Activated CD4-positive, alpha-beta T cell treated with anti-CD3 and anti-CD28 coated beads, Interleukin-2, amount 10 ng/mL, durations not matched to agents 7 days and 5 days (primary cell): ENCODE measurements around the gene SURF2. TPM values are rescaled to one million over a fixed set of nuclear protein-coding genes. Genes with fewer than 3 reads are reported as not detected.

Source experiments
- CTCF ChIA-PET: fragments of 350-600 bp; sonication (Branson Sonifier 250); formaldehyde crosslinking; loops from one replicate; lab custom pipeline; 2021; ENCODE audit warnings: antibody characterized with exemption; lab: Charles Lee
- POLR2A ChIA-PET: fragments of 350-600 bp; sonication (Branson Sonifier 250); formaldehyde crosslinking; loops from one replicate; lab custom pipeline; 2021; ENCODE audit warnings: antibody characterized with exemption; lab: Charles Lee
- DNase-seq: peaks from one replicate; pipeline ENCODE4 v3.0.0-alpha.2; 2020
- H3K27ac Mint-ChIP-seq: one replicate; pipeline ENCODE4 v1.8.0; 2021; ENCODE audit warnings: mild to moderate bottlenecking, moderate library complexity, mixed read lengths
- H3K27me3 Mint-ChIP-seq: one replicate; pipeline ENCODE4 v1.8.0; 2021; ENCODE audit warnings: mixed read lengths
- H3K36me3 Mint-ChIP-seq: one replicate; pipeline ENCODE4 v1.8.0; 2021; ENCODE audit warnings: low read depth, mixed read lengths
- H3K4me1 Mint-ChIP-seq: one replicate; pipeline ENCODE4 v1.8.0; 2021; ENCODE audit warnings: mixed read lengths
- H3K4me3 Mint-ChIP-seq: one replicate; pipeline ENCODE4 v1.8.0; 2021; ENCODE audit warnings: mild to moderate bottlenecking, moderate library complexity, mixed read lengths
- H3K9me3 Mint-ChIP-seq: one replicate; pipeline ENCODE4 v1.8.0; 2021; ENCODE audit warnings: mixed read lengths
- total RNA-seq, 2 experiments: library from RNA; stranded (reverse); gene quantifications; one replicate each; pipeline ENCODE4 v1.2.3, GENCODE V29; 2021

The SURF2 gene
- total RNA-seq, 2 experiments from 2014 or later = 14.8 to 16.0 TPM

- DNase-seq = no peak
- ChIA-PET POLR2A (no interaction called here), CTCF (interaction anchor here (0.6 to 1.2 kb wide), 4 partner anchors 10 to 24 kb away, joined by 3 to 4 read pairs (median 3); partner anchors contain the start of genes MED22 and RPL7A)
- Mint-ChIP-seq H3K4me1 (peaks cover 33% of the 10 kb centered on the region), H3K27ac (no peak overlapping the region), H3K4me3 (no peak overlapping the region), H3K9me3 (no peaks in the 10 kb centered on the region), H3K36me3 (peaks cover 53% of the 10 kb centered on the region), H3K27me3 (no peaks in the 10 kb centered on the region)
These were observed 5.2 kb downstream of the SURF2 start for GRCh38 chr9:133361507-133362092.

GRCh38 chr9:133362359-133363044 lies 6.2 kb downstream of the SURF2 start:
- no peaks in the 10 kb centered on the region for H3K27me3 Mint-ChIP-seq
- ChIA-PET CTCF (interaction anchor here (0.8 to 1.0 kb wide), 3 partner anchors 9 to 176 kb away, joined by 3 read pairs; no protein-coding TSS in a partner anchor), POLR2A (no interaction called here)
- peaks cover 55% of the 10 kb centered on the region for H3K36me3 Mint-ChIP-seq
- DNase-seq = no peak
- no peak overlapping the region for H3K27ac Mint-ChIP-seq
- no peaks in the 10 kb centered on the region for H3K9me3 Mint-ChIP-seq
- no peak overlapping the region for H3K4me3 Mint-ChIP-seq
- H3K4me1 Mint-ChIP-seq = peaks cover 30% of the 10 kb centered on the region

GRCh38 chr9:133366435-133366834 lies 10.1 kb downstream of the SURF2 start:
- CTCF ChIA-PET = interaction anchor here (1.3 to 1.5 kb wide), 2 partner anchors 10 to 36 kb away, joined by 6 read pairs; partner anchors contain the start of genes SURF1 and SURF2
- POLR2A ChIA-PET = no interaction called here
- H3K9me3 Mint-ChIP-seq = no peaks in the 10 kb centered on the region
- peaks cover 43% of the 10 kb centered on the region for H3K4me1 Mint-ChIP-seq
- no peaks in the 10 kb centered on the region for H3K27me3 Mint-ChIP-seq
- no peak overlapping the region for H3K4me3 Mint-ChIP-seq
- H3K36me3 Mint-ChIP-seq = peaks cover 66% of the 10 kb centered on the region
- DNase-seq = no peak
- H3K27ac Mint-ChIP-seq = no peak overlapping the region

- Mint-ChIP-seq H3K4me3 (no peak overlapping the region), H3K4me1 (peaks cover 51% of the 10 kb centered on the region)
These were observed 10.9 kb downstream of the SURF2 start for GRCh38 chr9:133367221-133367620.

GRCh38 chr9:133367778-133368177 lies 11.4 kb downstream of the SURF2 start:
- DNase-seq = no peak
- Mint-ChIP-seq H3K36me3 (peaks cover 63% of the 10 kb centered on the region), H3K4me1 (peaks cover 57% of the 10 kb centered on the region), H3K27me3 (no peaks in the 10 kb centered on the region), H3K4me3 (no peak overlapping the region), H3K9me3 (no peaks in the 10 kb centered on the region), H3K27ac (no peak overlapping the region)
- CTCF ChIA-PET = interaction anchor here (1.6 kb wide), 1 partner anchor 9 kb away, joined by 4 read pairs; the partner anchor contains the start of gene STKLD1
- POLR2A ChIA-PET = no interaction called here

More at GRCh38 chr9:133367221-133367620, 10.9 kb downstream of the SURF2 start:
- Mint-ChIP-seq H3K9me3 (no peaks in the 10 kb centered on the region), H3K27ac (no peak overlapping the region), H3K36me3 (peaks cover 61% of the 10 kb centered on the region), H3K27me3 (no peaks in the 10 kb centered on the region)
- ChIA-PET POLR2A (no interaction called here), CTCF (interaction anchor here (1.3 to 1.6 kb wide), 3 partner anchors 9 to 37 kb away, joined by 4 to 6 read pairs (median 6); partner anchors contain the start of genes STKLD1, SURF1 and SURF2)
- DNase-seq = no peak

- H3K9me3 Mint-ChIP-seq = no peaks in the 10 kb centered on the region
- H3K36me3 Mint-ChIP-seq = peaks cover 61% of the 10 kb centered on the region
- no peak for DNase-seq
- ChIA-PET POLR2A (no interaction called here), CTCF (interaction anchor here (0.6 to 1.6 kb wide), 2 partner anchors 8 to 13 kb away, joined by 3 to 4 read pairs; partner anchors contain the start of gene STKLD1)
- peaks cover 63% of the 10 kb centered on the region for H3K4me1 Mint-ChIP-seq
- no peaks in the 10 kb centered on the region for H3K27me3 Mint-ChIP-seq
- no peak overlapping the region for H3K4me3 Mint-ChIP-seq
- peak overlapping the region; percentile 92 for H3K27ac Mint-ChIP-seq
These were observed 12.0 kb downstream of the SURF2 start for GRCh38 chr9:133368249-133368881.

- no peak for DNase-seq
- CTCF ChIA-PET = interaction anchor here (2.4 kb wide), 1 partner anchor 10 kb away, joined by 8 read pairs; no protein-coding TSS in a partner anchor
- POLR2A ChIA-PET = interaction anchor here (0.6 kb wide), 1 partner anchor 581 kb away, joined by 12 read pairs; no protein-coding TSS in a partner anchor
- H3K4me3 Mint-ChIP-seq = peak overlapping the region; percentile 69
- H3K9me3 Mint-ChIP-seq = no peaks in the 10 kb centered on the region
- H3K27ac Mint-ChIP-seq = peak overlapping the region; percentile 92
- peaks cover 57% of the 10 kb centered on the region for H3K36me3 Mint-ChIP-seq
- peaks cover 66% of the 10 kb centered on the region for H3K4me1 Mint-ChIP-seq
- H3K27me3 Mint-ChIP-seq = no peaks in the 10 kb centered on the region
These were observed 13.1 kb downstream of the SURF2 start for GRCh38 chr9:133369422-133369821.

GRCh38 chr9:133369933-133370332 lies 13.6 kb downstream of the SURF2 start:
- peak overlapping the region; percentile 69 for H3K4me3 Mint-ChIP-seq
- no peaks in the 10 kb centered on the region for H3K9me3 Mint-ChIP-seq
- ChIA-PET CTCF (interaction anchor here (1.7 to 2.8 kb wide), 5 partner anchors 11 to 27 kb away, joined by 5 to 11 read pairs (median 8); partner anchors contain the start of genes MED22, RPL7A, SURF1 and SURF2), POLR2A (interaction anchor here (0.6 to 2.2 kb wide), 2 partner anchors 21 to 582 kb away, joined by 12 to 17 read pairs; partner anchors contain the start of genes MED22 and RPL7A)
- H3K4me1 Mint-ChIP-seq = peaks cover 71% of the 10 kb centered on the region
- peaks cover 61% of the 10 kb centered on the region for H3K36me3 Mint-ChIP-seq
- peak overlapping the region; percentile 92 for H3K27ac Mint-ChIP-seq
- no peak for DNase-seq
- no peaks in the 10 kb centered on the region for H3K27me3 Mint-ChIP-seq

- Mint-ChIP-seq H3K27me3 (no peaks in the 10 kb centered on the region), H3K36me3 (peaks cover 56% of the 10 kb centered on the region), H3K27ac (peak overlapping the region; percentile 92), H3K4me1 (peaks cover 70% of the 10 kb centered on the region), H3K4me3 (peak overlapping the region; percentile 69), H3K9me3 (no peaks in the 10 kb centered on the region)
- ChIA-PET CTCF (interaction anchor here (0.8 to 2.8 kb wide), 8 partner anchors 12 to 35 kb away, joined by 3 to 11 read pairs (median 8); partner anchors contain the start of genes MED22, RPL7A, SURF1 and SURF2), POLR2A (interaction anchor here (0.6 to 2.2 kb wide), 3 partner anchors 14 to 38 kb away, joined by 5 to 17 read pairs (median 7); partner anchors contain the start of genes MED22, RPL7A, SURF1 and SURF2)
- peak; percentile 57 for DNase-seq
These were observed 14.3 kb downstream of the SURF2 start for GRCh38 chr9:133370685-133371084.

- CTCF ChIA-PET = interaction anchor here (0.8 to 2.8 kb wide), 10 partner anchors 9 to 34 kb away, joined by 3 to 11 read pairs (median 6); partner anchors contain the start of genes MED22, RPL7A, SURF1 and SURF2
- H3K4me1 Mint-ChIP-seq = peaks cover 66% of the 10 kb centered on the region
- peak overlapping the region; percentile 69 for H3K4me3 Mint-ChIP-seq
These were observed 14.9 kb downstream of the SURF2 start for GRCh38 chr9:133371261-133371711.

GRCh38 chr9:133372144-133372543 lies 15.8 kb downstream of the SURF2 start:
- POLR2A ChIA-PET = interaction anchor here (2.2 kb wide), 1 partner anchor 23 kb away, joined by 17 read pairs; the partner anchor contains the start of genes MED22 and RPL7A
- CTCF ChIA-PET = interaction anchor here (1.0 to 2.8 kb wide), 8 partner anchors 10 to 33 kb away, joined by 3 to 11 read pairs (median 8); partner anchors contain the start of genes MED22, RPL7A, SURF1 and SURF2
- no peak for DNase-seq
- Mint-ChIP-seq H3K36me3 (peaks cover 47% of the 10 kb centered on the region), H3K9me3 (no peaks in the 10 kb centered on the region), H3K27me3 (peaks cover under 1% of the 10 kb centered on the region), H3K27ac (peak overlapping the region; percentile 92), H3K4me1 (peaks cover 64% of the 10 kb centered on the region), H3K4me3 (peak overlapping the region; percentile 69)

More at GRCh38 chr9:133371261-133371711, 14.9 kb downstream of the SURF2 start:
- Mint-ChIP-seq H3K27me3 (no peaks in the 10 kb centered on the region), H3K27ac (peak overlapping the region; percentile 92), H3K9me3 (no peaks in the 10 kb centered on the region), H3K36me3 (peaks cover 50% of the 10 kb centered on the region)
- POLR2A ChIA-PET = interaction anchor here (0.6 to 2.2 kb wide), 3 partner anchors 15 to 38 kb away, joined by 5 to 17 read pairs (median 7); partner anchors contain the start of genes MED22, RPL7A, SURF1 and SURF2
- DNase-seq = peak; percentile 70
